Right lobe of liver (tissue), 6 donors: Measurements from ENCODE around the gene CDK4. TPM values are rescaled to one million over a fixed set of nuclear protein-coding genes. Genes with fewer than 3 reads are reported as not detected.

Experiments used
- ATAC-seq, 4 donors: fragments of 200-7000 bp; cut with Tn5 transposase; one replicate each; pipeline ENCODE4 v1.9.1; 2020; ENCODE audit warnings: mild to moderate bottlenecking in 4 of 4, moderate library complexity in 4 of 4
- DNase-seq, 3 donors: peaks; one replicate each; pipeline ENCODE4 v3.0.0-alpha.2; 2020
- H3K27ac ChIP-seq, 3 donors: fragments of 200-600 bp; one replicate each; pipeline ENCODE4 v1.8.0; 2022
- H3K27me3 ChIP-seq, 2 donors: fragments of 200-600 bp; one replicate each; pipeline ENCODE4 v1.8.0; 2022
- H3K36me3 ChIP-seq, 4 donors: fragments of 200-600 bp; sonication (generic) in 1 of 4; one replicate each; pipeline versions ENCODE4 v1.5.1 to v1.8.0; 2017 to 2022; ENCODE audit warnings: control low read depth in 1 of 4
- H3K4me1 ChIP-seq, 4 donors: fragments of 200-600 bp; sonication (generic) in 1 of 4; one replicate each; pipeline versions ENCODE4 v1.5.1 to v1.8.0; 2017 to 2022; ENCODE audit warnings: control low read depth in 1 of 4
- H3K4me3 ChIP-seq, 3 donors: fragments of 200-600 bp; one replicate each; pipeline ENCODE4 v1.8.0; 2022
- H3K9me3 ChIP-seq, 4 donors: fragments of 200-600 bp; sonication (generic) in 1 of 4; one replicate each; pipeline versions ENCODE4 v1.5.1 to v1.8.0; 2017 to 2022; ENCODE audit warnings: control low read depth in 1 of 4
- CTCF ChIP-seq, 4 donors: fragments of 200-600 bp in 3 of 4; fragments of 450-650 bp in 1 of 4; IDR thresholded peaks; one replicate each; pipeline versions ENCODE4 v1.5.1 to v1.8.0; 2016 to 2022; ENCODE audit warnings: antibody characterized with exemption in 4 of 4, mild to moderate bottlenecking in 2 of 4
- POLR2A ChIP-seq: fragments of 450-650 bp; IDR thresholded peaks from one replicate; pipeline ENCODE4 v1.6.1; 2017; ENCODE audit warnings: antibody characterized with exemption, mild to moderate bottlenecking
- WGBS: methylation state at CpG from one replicate; pipeline ENCODE4 v1.1.6; 2018; ENCODE audit warnings: low coverage, low lambda C conversion rate; ENCODE audit not compliant: insufficient coverage; ENCODE audit errors: missing lambda C conversion rate; 5-methylcytosine and 5-hydroxymethylcytosine counted together
- intact Hi-C, 2 donors: fragments of 100-400 bp; cut with DNase I; formaldehyde crosslinking; loops; one replicate each; pipeline versions ENCODE4 v1.11.2 to v1.14.1; 2022
- total RNA-seq, 6 experiments: library from RNA; depleted of rRNA in 2 of 6; stranded (reverse); fragments of >200 nt in 2 of 6; fragmentation: NEBNext Ultra II Directional in 3 of 6; extraction: Animal tissue kit (Norgen Biotek cat#: 25700) in 3 of 6; gene quantifications; one replicate each; pipeline versions ENCODE4 v1.1.0 to v1.2.4, GENCODE V29; 2016 to 2023
- donor health status: DM: no; HTN: yes; CAD: no.
- donor health status: DM: no; HTN: no; CAD: no.
- donor health status: DM: no; HTN: no; CAD: no.
- donor health status: DM: no; HTN: yes; CAD: no.
- donor health status: DM: no; HTN: yes; CAD: no.

CDK4 gene
- total RNA-seq, 6 experiments from 2014 or later: 23.3 to 47.3 (median 31.8) TPM

- H3K4me1 ChIP-seq: peaks cover 0 to 17% (median 0%) of the 10 kb centered on the region in 4 donors
- H3K27me3 ChIP-seq: no peaks in the 10 kb centered on the region
- peak within 1 kb of the TSS; percentile 14 to 60 (median 41) for H3K27ac ChIP-seq
- peaks cover 0 to 27% (median 10%) of the 10 kb centered on the region in 4 donors for H3K36me3 ChIP-seq
- intact Hi-C loops: no loop called here
- ATAC-seq (peak; percentile 97 to 100 (median 99)), DNase-seq (peak; percentile 96)
- peak within 1 kb of the TSS; percentile 94 to 97 (median 95) for H3K4me3 ChIP-seq
- TF ChIP-seq CTCF (IDR thresholded peaks at IDR 0.05): peak; percentile 95 to 99 (median 96)
- peak; percentile 54 for TF ChIP-seq POLR2A
- H3K9me3 ChIP-seq: no peaks in the 10 kb centered on the region
- 1% methylated on average over 24 of the region's 45 CpGs for WGBS
These were observed 30.7 kb upstream of the CDK4 start, which contains the start of gene TSFM for GRCh38 chr12:57782608-57783465. Gene TSFM, plus strand, starts transcription at chr12:57782787. Its CDS starts 15 bp downstream, at chr12:57782802.

- ATAC-seq: peak in 2 of 4 donors; percentile 3 to 6
These were observed 30.1 kb upstream of the CDK4 start for GRCh38 chr12:57782243-57782607.

GRCh38 chr12:57781801-57782200 lies 29.7 kb upstream of the CDK4 start:
- no peak overlapping the region for H3K4me3 ChIP-seq
- 53% methylated on average over 2 of the region's 2 CpGs for WGBS
- intact Hi-C loops: no loop called here
- H3K27me3 ChIP-seq: no peaks in the 10 kb centered on the region
- TF ChIP-seq CTCF (IDR thresholded peaks at IDR 0.05) (no peak), POLR2A (no peak)
- ATAC-seq: no peak
- DNase-seq: no peak
- peaks cover 0 to 17% (median 0%) of the 10 kb centered on the region in 4 donors for H3K4me1 ChIP-seq
- H3K36me3 ChIP-seq: peaks cover 0 to 18% (median 7%) of the 10 kb centered on the region in 4 donors
- H3K9me3 ChIP-seq: no peaks in the 10 kb centered on the region
- no peak overlapping the region for H3K27ac ChIP-seq

More at GRCh38 chr12:57782243-57782607, 30.1 kb upstream of the CDK4 start:
- Histone ChIP-seq H3K4me3 (peak overlapping the region in 1 of 3 donors; percentile 97), H3K36me3 (peaks cover 0 to 22% (median 9%) of the 10 kb centered on the region in 4 donors), H3K27me3 (no peaks in the 10 kb centered on the region), H3K27ac (no peak overlapping the region), H3K9me3 (no peaks in the 10 kb centered on the region), H3K4me1 (peaks cover 0 to 17% (median 0%) of the 10 kb centered on the region in 4 donors)
- DNase-seq: no peak
- no peak for TF ChIP-seq POLR2A
- intact Hi-C loops: no loop called here
- 13% methylated on average over 4 of the region's 4 CpGs for WGBS

- TF ChIP-seq CTCF (IDR thresholded peaks at IDR 0.05) (no peak), POLR2A (no peak)
These were observed 29.1 kb upstream of the CDK4 start for GRCh38 chr12:57781244-57781643.

More at GRCh38 chr12:57781244-57781643, 29.1 kb upstream of the CDK4 start:
- intact Hi-C loops: no loop called here
- H3K9me3 ChIP-seq: no peaks in the 10 kb centered on the region
- H3K27me3 ChIP-seq: no peaks in the 10 kb centered on the region
- no peak overlapping the region for H3K4me3 ChIP-seq
- WGBS: 80% methylated on average over 2 of the region's 3 CpGs
- no peak overlapping the region for H3K27ac ChIP-seq
- peaks cover 0 to 17% (median 0%) of the 10 kb centered on the region in 4 donors for H3K4me1 ChIP-seq
- no peak for DNase-seq
- H3K36me3 ChIP-seq: peaks cover 0 to 12% (median 4%) of the 10 kb centered on the region in 4 donors
- no peak for ATAC-seq
